ENCODE results near the gene PTBP3.
"Not testable (repeated sequence)": the region's sequence is repeated elsewhere in the genome, so short reads cannot be mapped to it uniquely, and the experiment has no call there.

Gene PTBP3

DNA sequence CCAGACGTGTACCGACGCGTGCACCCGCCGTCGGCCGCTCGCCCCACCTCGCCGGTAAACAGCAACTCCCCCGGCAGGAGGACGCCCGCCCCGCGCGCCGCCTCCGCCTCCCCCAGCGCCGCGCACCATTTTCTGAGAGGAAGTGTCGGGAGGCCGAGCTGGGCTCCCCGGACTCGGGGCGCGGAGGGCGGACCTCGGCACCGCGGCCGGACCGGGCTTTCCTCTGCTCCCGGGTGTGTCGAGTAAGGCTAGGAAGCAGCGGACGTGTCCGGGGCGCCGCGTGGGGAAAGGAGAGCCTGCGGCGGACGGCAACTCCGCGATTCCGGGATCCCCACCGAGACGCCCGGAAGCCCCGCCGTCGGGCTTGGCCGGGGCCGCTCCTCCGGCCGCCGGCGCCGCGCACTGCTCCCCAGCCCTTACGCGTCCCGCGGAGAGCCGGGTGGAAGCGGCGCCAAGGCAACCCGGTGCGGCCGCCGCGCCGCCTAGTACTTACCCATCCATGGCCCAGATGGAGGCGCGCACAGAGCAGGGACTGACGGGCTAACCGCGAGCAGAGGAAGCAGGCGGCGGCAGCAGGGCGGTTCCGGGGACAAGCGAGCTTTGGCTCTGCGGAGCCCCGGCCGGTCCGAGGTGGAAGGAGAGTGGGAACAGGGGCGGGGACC lies at the start of gene PTBP3:
Gene PTBP3 (minus strand): TSS at position 643 of the 662 bp plus-strand sequence. CDS start 35,754 bp downstream, outside the sequence.
- peak in 42 of 58 donors; percentile 18 to 76 (median 51) for DNase-seq

DNA sequence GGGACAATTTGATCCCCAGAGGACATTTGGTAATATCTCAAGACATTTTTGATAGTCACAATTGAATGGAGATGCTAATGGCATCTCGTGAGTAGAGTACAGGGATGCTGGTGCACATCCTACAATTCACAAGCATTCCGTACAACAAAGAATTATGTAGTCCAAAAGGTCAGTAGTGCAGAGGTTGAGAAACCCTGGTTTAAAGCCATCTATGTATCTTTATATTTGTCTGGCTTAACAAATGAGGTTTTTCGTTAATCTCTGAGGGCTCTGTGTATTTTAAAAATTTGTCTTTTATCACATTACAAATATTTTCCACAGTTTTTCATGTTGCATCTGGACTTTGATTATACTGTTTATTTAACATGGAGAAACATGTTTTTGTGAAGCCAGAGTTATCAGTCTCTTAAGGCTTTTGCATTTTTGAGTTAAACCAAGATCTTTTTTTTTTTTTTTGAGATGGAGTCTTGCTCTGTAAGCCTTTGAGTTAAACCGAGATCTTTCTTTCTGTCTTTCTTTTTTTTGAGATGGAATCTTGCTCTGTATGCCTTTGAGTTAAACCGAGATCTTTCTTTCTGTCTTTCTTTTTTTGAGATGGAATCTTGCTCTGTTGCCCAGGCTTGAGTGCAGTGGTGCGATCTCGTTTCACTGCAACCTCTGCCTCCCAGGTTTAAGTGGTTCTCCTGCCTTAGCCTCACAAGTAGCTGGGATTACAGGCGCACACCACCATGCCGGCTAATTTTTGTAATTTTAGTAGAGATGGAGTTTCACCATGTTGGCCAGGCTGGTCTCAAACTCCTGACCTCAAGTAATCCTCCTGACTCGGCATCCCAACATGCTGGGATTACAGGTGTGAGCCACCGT lies 49.3 kb upstream of the PTBP3 start:
- no peak for DNase-seq

GRCh38 chr9:112382066-112382465 lies 48.6 kb upstream of the PTBP3 start:
- no peak for DNase-seq

GRCh38 chr9:112380825-112381221 lies 47.4 kb upstream of the PTBP3 start:
- DNase-seq = no peak

- DNase-seq = peak in 14 of 58 donors; percentile 24 to 73 (median 54)
Measured at GRCh38 chr9:112380102-112380824, 46.8 kb upstream of the PTBP3 start, which contains the start of gene HSDL2. TSS of gene HSDL2 (plus strand) at chr9:112380108. CDS start at chr9:112380164, 56 bp downstream.

DNA sequence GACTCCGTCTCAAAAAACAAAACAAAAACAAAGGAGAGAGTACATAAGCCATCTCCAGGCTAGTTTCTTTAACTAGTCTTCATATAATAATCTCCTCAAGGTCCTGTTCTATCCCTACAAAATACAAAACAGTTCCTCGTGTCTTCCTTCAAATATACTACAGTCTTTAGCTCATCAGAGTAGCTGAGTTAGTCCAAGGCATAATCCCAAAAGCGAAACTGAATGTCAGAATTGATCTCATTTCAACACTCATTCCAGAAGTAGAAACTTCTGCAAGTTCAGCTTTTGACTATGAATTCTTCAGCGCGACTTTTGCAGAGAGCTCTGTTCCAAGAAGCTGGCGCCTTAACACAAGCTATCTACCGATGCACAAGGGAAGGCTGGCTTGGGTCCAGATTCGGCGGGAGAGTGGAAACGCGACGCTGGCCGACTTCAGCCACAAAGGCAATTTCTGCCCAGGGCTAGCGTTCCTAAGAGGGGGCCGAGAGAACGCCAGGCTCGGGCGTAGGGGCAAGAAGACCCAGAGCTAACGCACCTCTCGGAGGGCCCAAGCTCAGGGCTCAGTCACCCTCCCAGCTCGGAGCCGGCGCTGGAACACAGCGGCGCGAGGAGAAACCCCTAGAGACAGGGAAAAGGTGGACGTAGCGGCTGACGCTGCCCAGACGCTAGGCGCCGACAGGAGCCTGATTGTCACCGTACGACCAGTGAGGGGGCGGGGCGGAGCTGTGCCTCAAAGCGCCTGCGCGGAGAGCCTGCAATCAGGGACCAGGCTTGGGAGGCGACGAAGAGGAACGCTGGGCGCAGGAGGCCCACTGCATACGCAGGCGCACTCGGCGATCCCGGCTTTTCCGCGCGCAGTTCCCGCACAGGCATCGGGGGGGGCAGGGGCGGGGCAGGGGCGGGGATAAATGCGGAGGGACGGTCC lies 46.0 kb upstream of the PTBP3 start:
- DNase-seq = peak; percentile 84 to 100 (median 98)

- peak in 3 of 58 donors; percentile 2 to 6 (median 2) for DNase-seq
Measured at GRCh38 chr9:112378328-112379176, 45.1 kb upstream of the PTBP3 start.

DNA sequence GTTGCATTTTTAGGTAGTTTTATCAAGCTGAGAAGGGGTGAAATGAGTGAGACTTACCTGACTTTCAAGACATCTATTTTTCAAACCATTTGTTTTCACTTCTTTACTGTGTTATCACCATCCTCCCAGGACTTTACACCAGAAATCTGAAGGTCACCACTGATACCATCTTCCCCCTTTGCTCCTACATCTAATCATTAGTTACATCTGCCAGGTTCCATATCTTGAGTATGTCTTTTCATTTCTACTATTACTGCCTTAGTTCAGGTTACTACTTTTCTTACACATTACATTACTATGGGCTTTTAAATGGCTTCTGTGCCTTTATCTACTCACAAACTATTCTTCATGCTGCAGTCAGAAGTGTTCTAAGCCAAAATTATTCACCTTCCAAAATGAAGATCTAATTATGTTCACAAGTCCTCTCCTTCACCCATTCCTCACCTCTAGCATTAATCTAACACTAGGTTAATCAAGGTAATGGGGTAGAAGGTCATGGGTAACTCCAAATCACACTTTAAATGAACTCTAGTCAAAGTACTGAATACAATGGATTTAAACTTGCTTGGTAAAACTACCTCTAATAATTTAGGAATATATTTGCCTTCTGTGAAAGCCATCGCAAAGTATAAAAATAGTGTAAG lies 44.4 kb upstream of the PTBP3 start:
- no peak for DNase-seq

DNA sequence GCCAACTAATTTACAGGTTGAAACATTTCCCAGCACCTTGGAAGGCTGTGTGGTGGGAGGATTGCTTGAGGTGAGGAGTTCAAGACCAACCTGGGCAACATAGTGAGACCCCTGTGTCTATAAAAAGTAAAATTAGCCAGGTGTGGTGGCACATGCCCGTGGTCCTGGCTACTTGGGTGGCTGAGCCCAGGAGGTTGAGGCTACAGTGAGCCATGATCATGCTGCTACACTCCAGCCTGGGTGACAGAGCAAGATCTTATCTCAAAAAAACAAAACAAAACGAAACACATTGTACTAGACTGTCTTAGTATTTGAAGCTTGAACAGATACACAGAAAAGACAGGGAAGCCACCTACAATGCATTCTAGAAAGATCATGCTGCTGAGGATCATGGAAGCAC lies 43.7 kb upstream of the PTBP3 start:
- no peak for DNase-seq

DNA sequence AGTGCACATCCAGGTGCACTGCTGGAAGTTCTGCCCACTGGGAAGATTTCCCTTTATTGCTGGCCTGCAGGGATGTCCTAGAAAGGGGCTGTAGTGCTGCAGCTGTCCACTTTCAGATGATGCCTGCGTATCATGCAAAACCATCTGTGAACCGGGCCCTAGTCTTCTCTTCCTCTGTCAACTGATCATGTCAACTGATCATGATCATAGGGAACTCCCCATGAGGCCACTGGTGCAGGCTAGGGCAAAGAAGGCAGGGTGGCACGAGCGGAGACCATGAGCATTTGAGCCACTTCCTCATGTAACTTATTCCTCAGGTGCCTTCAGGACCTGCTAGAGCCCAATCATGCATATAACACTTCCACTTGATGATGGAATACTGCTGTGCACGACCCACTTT lies 41.9 kb upstream of the PTBP3 start:
- no peak for DNase-seq

DNA sequence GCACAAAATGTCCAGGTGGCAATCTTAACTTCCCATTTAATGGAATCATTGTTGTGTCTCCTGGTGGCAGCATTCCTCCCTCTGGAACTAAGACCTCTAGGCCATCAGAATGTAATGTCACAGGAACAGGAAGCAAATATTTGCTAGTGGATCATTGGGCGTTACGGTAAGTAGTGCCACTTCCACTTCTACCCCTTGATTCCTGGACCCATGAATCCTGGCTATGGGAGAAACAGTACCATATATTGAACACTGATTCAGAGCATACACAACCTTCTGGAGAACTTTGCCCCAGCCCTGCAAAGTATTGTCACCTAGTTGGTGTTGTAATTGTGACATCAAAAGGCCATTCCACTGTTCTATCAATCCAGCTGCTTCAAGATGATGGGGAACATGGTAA lies 40.8 kb upstream of the PTBP3 start:
- DNase-seq = not testable (repeated sequence)

GRCh38 chr9:112373666-112374065 lies 40.2 kb upstream of the PTBP3 start:
- DNase-seq = not testable (repeated sequence)

- DNase-seq = no peak
Measured at GRCh38 chr9:112371060-112371459, 37.6 kb upstream of the PTBP3 start.

GRCh38 chr9:112369817-112370216 lies 36.4 kb upstream of the PTBP3 start:
- DNase-seq = no peak

DNA sequence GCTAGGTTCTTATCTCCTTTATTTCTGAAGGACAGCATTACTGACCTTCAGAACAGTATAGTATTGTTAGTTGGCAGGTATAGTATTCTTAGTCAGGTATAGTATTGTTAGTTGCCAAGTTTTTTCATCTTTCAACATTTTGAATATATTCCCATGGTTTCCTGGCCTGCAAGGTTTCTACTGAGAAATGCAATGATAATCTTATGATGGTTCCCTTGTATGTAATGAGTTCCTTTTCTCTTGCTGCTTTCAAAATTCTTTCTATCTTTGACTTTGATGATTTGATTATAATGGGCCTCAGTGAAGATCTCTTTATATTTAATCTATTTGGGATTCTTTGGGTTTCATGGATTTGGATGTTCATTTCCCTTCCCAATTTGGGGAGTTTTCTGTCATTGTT lies 34.0 kb upstream of the PTBP3 start:
- DNase-seq = no peak

GRCh38 chr9:112366591-112366990 lies 33.2 kb upstream of the PTBP3 start:
- no peak for DNase-seq

DNA sequence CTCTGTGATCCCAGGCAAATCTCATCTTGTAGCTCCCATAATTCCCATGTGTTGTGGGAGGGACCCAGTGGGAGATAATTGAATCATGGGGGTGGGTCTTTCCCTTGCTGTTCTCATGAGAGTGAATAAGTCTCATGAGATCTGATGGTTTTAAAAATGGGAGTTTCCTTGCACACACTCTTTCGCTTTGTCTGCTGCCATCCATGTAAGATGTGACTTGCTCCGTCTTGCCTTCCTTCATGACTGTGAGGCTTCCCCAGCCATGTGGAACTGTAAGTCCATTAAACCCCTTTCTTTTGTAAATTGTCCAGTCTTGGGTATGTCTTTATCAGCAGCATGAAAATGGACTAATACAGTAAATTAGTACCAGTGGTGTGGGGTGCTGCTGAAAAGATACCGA lies 31.8 kb upstream of the PTBP3 start:
- not testable (repeated sequence) for DNase-seq

DNA sequence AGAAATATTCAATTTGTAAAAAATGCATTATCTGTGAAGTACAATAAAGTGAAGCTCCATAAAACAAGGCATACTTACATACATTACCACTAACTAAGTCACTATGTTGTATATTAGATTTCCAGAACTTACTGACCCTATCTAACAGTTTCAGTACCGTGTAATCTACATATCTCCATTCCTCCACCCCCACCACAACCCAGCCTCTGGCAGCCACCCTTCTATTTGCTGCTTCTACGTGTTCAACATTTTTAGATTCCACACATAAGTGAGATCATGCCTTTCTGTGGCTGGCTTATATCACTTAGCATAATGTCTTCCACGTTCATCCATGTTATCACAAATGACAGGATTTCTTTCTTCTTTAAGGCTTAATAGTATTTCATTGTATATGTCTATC lies 31.3 kb upstream of the PTBP3 start:
- DNase-seq = no peak

GRCh38 chr9:112361601-112362000 lies 28.2 kb upstream of the PTBP3 start:
- peak in 1 of 58 donors; percentile 30 for DNase-seq

Data from anterior cingulate cortex (tissue), 58 donors.